HepG2 (cell line): ENCODE data around the gene KCNMA1. TPM values are rescaled to one million over a fixed set of nuclear protein-coding genes. Genes with fewer than 3 reads are reported as not detected.

Source experiments
- ATAC-seq: fragments of 200-7000 bp; cut with Tn5 transposase; 3 replicates; pipeline ENCODE4 v1.9.1; 2020; ENCODE audit warnings: mild to moderate bottlenecking, moderate library complexity
- BruUV-seq: library from RNA; stranded (reverse); fragments of 400-500 nt; replicated peaks from 2 replicates; lab custom pipeline; 2021; lab: Mats Ljungman, UMichigan
- CTCF ChIA-PET: fragments of 300-600 bp; formaldehyde crosslinking; extraction: SDS; loops from one replicate; lab custom pipeline; 2021; ENCODE audit warnings: low total read pairs, inconsistent platforms, low intra/inter-chr PET ratio; lab: Yijun Ruan, JAX
- POLR2A ChIA-PET: fragments of 350-600 bp; sonication (Branson Sonifier 250); formaldehyde crosslinking; loops from one replicate; lab custom pipeline; 2020; ENCODE audit warnings: antibody characterized with exemption, inconsistent platforms; lab: Yijun Ruan, JAX
- DNase-seq: peaks from one replicate; pipeline ENCODE4 v3.0.0-alpha.2; 2015; ENCODE audit warnings: low spot score
- FAIRE-seq: peaks from 3 replicates; lab custom pipeline; 2011; peaks lifted over from hg19 to GRCh38; lab: Jason Lieb, UNC
- H2AFZ ChIP-seq: one replicate; pipeline ENCODE4 v1.6.1; 2011; ENCODE audit warnings: low read length, inconsistent platforms
- H3K27ac ChIP-seq: fragments of 300-600 bp; 3 replicates; pipeline ENCODE4 v1.8.0; 2011; ENCODE audit warnings: mixed run types, mild to moderate bottlenecking, mixed read lengths, low read length, inconsistent platforms; ENCODE audit not compliant: insufficient read depth; ENCODE audit errors: extremely low read length
- H3K27me3 ChIP-seq, 2 experiments: fragments of 200-600 bp in 1 of 2; 2 replicates in 1 of 2; 3 replicates in 1 of 2; pipeline versions ENCODE4 v1.6.0 to v1.8.0; 2011; ENCODE audit warnings: low read length in 2 of 2, mild to moderate bottlenecking in 2 of 2, moderate library complexity in 2 of 2, inconsistent platforms in 1 of 2; ENCODE audit not compliant: insufficient read depth in 2 of 2, control insufficient read depth in 1 of 2
- H3K36me3 ChIP-seq, 2 experiments: fragments of 200-600 bp in 1 of 2; replicated peaks in 1 of 2; 2 replicates in 1 of 2; 3 replicates in 1 of 2; pipeline versions ENCODE4 v1.5.1 to v1.8.0; 2011; ENCODE audit warnings: low read length in 2 of 2, inconsistent platforms in 1 of 2; ENCODE audit not compliant: insufficient read depth in 2 of 2, control insufficient read depth in 1 of 2
- H3K4me1 ChIP-seq: 2 replicates; pipeline ENCODE4 v1.5.1; 2012; ENCODE audit warnings: low read length, inconsistent platforms; ENCODE audit not compliant: insufficient read depth
- H3K4me2 ChIP-seq: 2 replicates; pipeline ENCODE4 v1.6.0; 2011; ENCODE audit warnings: low read depth, low read length, inconsistent platforms
- H3K4me3 ChIP-seq, 3 experiments: fragments of 200-600 bp in 1 of 3; sonication (generic), shearing (Covaris generic) in 1 of 3; replicated peaks in 1 of 3; 2 replicates each; pipeline ENCODE4 v1.5.1; 2011 to 2016; ENCODE audit warnings: low read length in 3 of 3, inconsistent platforms in 2 of 3, low read depth in 2 of 3, mild to moderate bottlenecking in 2 of 3, control low read depth in 1 of 3, mixed read lengths in 1 of 3; ENCODE audit not compliant: insufficient read depth in 1 of 3
- H3K79me2 ChIP-seq: one replicate; pipeline ENCODE4 v1.6.1; 2011; ENCODE audit warnings: low read length, inconsistent platforms; ENCODE audit not compliant: insufficient read depth
- H3K9ac ChIP-seq: 2 replicates; pipeline ENCODE4 v1.6.0; 2011; ENCODE audit warnings: mild to moderate bottlenecking, low read depth, low read length, inconsistent platforms; ENCODE audit not compliant: insufficient read depth
- H3K9me3 ChIP-seq: 2 replicates; pipeline ENCODE4 v1.5.1; 2012; ENCODE audit warnings: mild to moderate bottlenecking, low read length
- H4K20me1 ChIP-seq: 2 replicates; pipeline ENCODE4 v1.6.0; 2011; ENCODE audit warnings: inconsistent platforms, mild to moderate bottlenecking, low read length, moderate library complexity; ENCODE audit not compliant: insufficient read depth
- CREM ChIP-seq, 2 experiments: sonication (generic) in 1 of 2; formaldehyde crosslinking in 1 of 2; IDR thresholded peaks; 2 replicates each; pipeline versions ENCODE4 v1.4.0 to v1.6.1; 2016 to 2020; ENCODE audit warnings: antibody characterized with exemption in 1 of 2, mild to moderate bottlenecking in 1 of 2, missing genetic modification reagents in 1 of 2
- PRDM15 ChIP-seq: sonication (generic); formaldehyde crosslinking; IDR thresholded peaks from 2 replicates; pipeline ENCODE4 v1.4.0; 2020; ENCODE audit warnings: missing genetic modification reagents
- ZNF101 ChIP-seq: sonication (generic); formaldehyde crosslinking; IDR thresholded peaks from 2 replicates; pipeline ENCODE4 v1.4.0; 2020; ENCODE audit warnings: mild to moderate bottlenecking, low read depth, missing genetic modification reagents, borderline replicate concordance
- ZNF207 ChIP-seq: fragments of 450-650 bp; IDR thresholded peaks from 2 replicates; pipeline ENCODE4 v1.6.1; 2016; ENCODE audit warnings: antibody characterized with exemption, borderline replicate concordance
- ZNF432 ChIP-seq: sonication (generic); formaldehyde crosslinking; IDR thresholded peaks from 2 replicates; pipeline ENCODE4 v1.5.0; 2020; ENCODE audit warnings: missing genetic modification reagents, mild to moderate bottlenecking, borderline replicate concordance
- ZNF816 ChIP-seq: sonication (generic); formaldehyde crosslinking; IDR thresholded peaks from 2 replicates; pipeline ENCODE4 v1.8.0; 2022; ENCODE audit warnings: missing genetic modification reagents, mild to moderate bottlenecking, borderline replicate concordance
- WGBS: methylation state at CpG from one replicate; pipeline ENCODE4 v1.1.6; 2017; ENCODE audit warnings: low lambda C conversion rate; 5-methylcytosine and 5-hydroxymethylcytosine counted together
- in situ Hi-C: cut with HindIII; loops from 2 replicates; pipeline ENCODE4 v1.10.0; 2017; ENCODE audit warnings: low pct_unique_long_range_greater_than_20kb; ENCODE audit not compliant: extremely low pct_ligation_motif_present
- intact Hi-C: fragments of 100-400 bp; cut with micrococcal nuclease; formaldehyde crosslinking; loops from one replicate; pipeline ENCODE4 v1.10.0; 2022; ENCODE audit not compliant: unreplicated experiment
- polyA plus RNA-seq, 8 experiments: library from polyadenylated mRNA; depleted of rRNA in 3 of 8; stranded (reverse) in 7 of 8; unstranded in 1 of 8; fragments of >200 nt; fragmentation: Illumina TruSeq in 4 of 8; extraction: Trizol in 4 of 8; gene quantifications; 2 replicates each; pipeline versions ENCODE4 v1.2.1 to v1.2.3, GENCODE V29; 2011 to 2016; ENCODE audit warnings: low read depth in 4 of 8, missing spikeins in 1 of 8, mixed read lengths in 1 of 8; ENCODE audit not compliant: insufficient read depth in 1 of 8
- total RNA-seq, 5 experiments: library from RNA; depleted of rRNA; stranded (reverse); fragments of >200 nt; fragmentation: Illumina TruSeq; extraction: Trizol; gene quantifications; 2 replicates each; pipeline ENCODE4 v1.2.3, GENCODE V29; 2016; ENCODE audit warnings: low read depth in 1 of 5
- TF ChIP-seq, protein P1 (sequence below): sonication (generic); formaldehyde crosslinking; IDR thresholded peaks from 2 replicates; pipeline ENCODE4 v1.4.0; 2020; ENCODE audit warnings: missing genetic modification reagents

Gene KCNMA1
- total and polyA plus RNA-seq, 2 of the 13 experiments (the other 11 are each of a cell fraction or from before 2014, with no cell fraction given): 0.02 TPM; not detected in 1

- no peaks in the 10 kb centered on the region for H4K20me1 ChIP-seq
- 72% methylated on average over 5 of the region's 5 CpGs for WGBS
- TF ChIP-seq PRDM15 (CRISPR knock-in tag) (no peak), ZNF101 (CRISPR knock-in tag) (no peak), ZNF816 (CRISPR knock-in tag) (no peak), CREM (IDR thresholded peaks at IDR 0.05) (no peak), CREM (CRISPR knock-in tag; IDR thresholded peaks at IDR 0.05) (no peak), ZNF432 (CRISPR knock-in tag) (no peak), ZNF207 (no peak)
- TF ChIP-seq, protein P1, sequence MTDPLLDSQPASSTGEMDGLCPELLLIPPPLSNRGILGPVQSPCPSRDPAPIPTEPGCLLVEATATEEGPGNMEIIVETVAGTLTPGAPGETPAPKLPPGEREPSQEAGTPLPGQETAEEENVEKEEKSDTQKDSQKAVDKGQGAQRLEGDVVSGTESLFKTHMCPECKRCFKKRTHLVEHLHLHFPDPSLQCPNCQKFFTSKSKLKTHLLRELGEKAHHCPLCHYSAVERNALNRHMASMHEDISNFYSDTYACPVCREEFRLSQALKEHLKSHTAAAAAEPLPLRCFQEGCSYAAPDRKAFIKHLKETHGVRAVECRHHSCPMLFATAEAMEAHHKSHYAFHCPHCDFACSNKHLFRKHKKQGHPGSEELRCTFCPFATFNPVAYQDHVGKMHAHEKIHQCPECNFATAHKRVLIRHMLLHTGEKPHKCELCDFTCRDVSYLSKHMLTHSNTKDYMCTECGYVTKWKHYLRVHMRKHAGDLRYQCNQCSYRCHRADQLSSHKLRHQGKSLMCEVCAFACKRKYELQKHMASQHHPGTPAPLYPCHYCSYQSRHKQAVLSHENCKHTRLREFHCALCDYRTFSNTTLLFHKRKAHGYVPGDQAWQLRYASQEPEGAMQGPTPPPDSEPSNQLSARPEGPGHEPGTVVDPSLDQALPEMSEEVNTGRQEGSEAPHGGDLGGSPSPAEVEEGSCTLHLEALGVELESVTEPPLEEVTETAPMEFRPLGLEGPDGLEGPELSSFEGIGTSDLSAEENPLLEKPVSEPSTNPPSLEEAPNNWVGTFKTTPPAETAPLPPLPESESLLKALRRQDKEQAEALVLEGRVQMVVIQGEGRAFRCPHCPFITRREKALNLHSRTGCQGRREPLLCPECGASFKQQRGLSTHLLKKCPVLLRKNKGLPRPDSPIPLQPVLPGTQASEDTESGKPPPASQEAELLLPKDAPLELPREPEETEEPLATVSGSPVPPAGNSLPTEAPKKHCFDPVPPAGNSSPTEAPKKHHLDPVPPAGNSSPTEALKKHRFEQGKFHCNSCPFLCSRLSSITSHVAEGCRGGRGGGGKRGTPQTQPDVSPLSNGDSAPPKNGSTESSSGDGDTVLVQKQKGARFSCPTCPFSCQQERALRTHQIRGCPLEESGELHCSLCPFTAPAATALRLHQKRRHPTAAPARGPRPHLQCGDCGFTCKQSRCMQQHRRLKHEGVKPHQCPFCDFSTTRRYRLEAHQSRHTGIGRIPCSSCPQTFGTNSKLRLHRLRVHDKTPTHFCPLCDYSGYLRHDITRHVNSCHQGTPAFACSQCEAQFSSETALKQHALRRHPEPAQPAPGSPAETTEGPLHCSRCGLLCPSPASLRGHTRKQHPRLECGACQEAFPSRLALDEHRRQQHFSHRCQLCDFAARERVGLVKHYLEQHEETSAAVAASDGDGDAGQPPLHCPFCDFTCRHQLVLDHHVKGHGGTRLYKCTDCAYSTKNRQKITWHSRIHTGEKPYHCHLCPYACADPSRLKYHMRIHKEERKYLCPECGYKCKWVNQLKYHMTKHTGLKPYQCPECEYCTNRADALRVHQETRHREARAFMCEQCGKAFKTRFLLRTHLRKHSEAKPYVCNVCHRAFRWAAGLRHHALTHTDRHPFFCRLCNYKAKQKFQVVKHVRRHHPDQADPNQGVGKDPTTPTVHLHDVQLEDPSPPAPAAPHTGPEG: no peak
- intact Hi-C loops: no loop called here
- no peak overlapping the region for H3K4me3 ChIP-seq
- H3K9me3 ChIP-seq: no peaks in the 10 kb centered on the region
- in situ Hi-C loops: no loop called here
- H3K4me2 ChIP-seq: no peak overlapping the region
- H3K79me2 ChIP-seq: no peaks in the 10 kb centered on the region
- no peak for DNase-seq
- CTCF ChIA-PET: no interaction called here
- no peak overlapping the region for H3K27ac ChIP-seq
- H3K4me1 ChIP-seq: no peaks in the 10 kb centered on the region
- peaks cover 1 to 10% of the 10 kb centered on the region in 2 experiments; a peak in 2 of 5 replicates for H3K27me3 ChIP-seq
- no peaks in the 10 kb centered on the region for H3K36me3 ChIP-seq
- FAIRE-seq: no peak
- no TSS peak for BruUV-seq
- no peak overlapping the region for H2AFZ ChIP-seq
- ATAC-seq: no peak
- POLR2A ChIA-PET: no interaction called here
- no peak overlapping the region for H3K9ac ChIP-seq
These were observed 44.9 kb upstream of the KCNMA1 start for GRCh38 chr10:77682393-77683087.
